Tibial nerve (tissue), 4 donors: ENCODE data around the gene SLC34A1. TPM values are rescaled to one million over a fixed set of nuclear protein-coding genes. Genes with fewer than 3 reads are reported as not detected.

Source experiments
- DNase-seq, 2 donors: peaks; one replicate each; pipeline ENCODE4 v3.0.0-alpha.2; 2019; ENCODE audit warnings: low spot score in 2 of 2
- H3K27ac ChIP-seq, 4 donors: fragments of 200-600 bp; sonication (generic) in 3 of 4; one replicate each; pipeline ENCODE4 v1.5.1; 2017 to 2019; ENCODE audit warnings: mild to moderate bottlenecking in 1 of 4
- H3K27me3 ChIP-seq, 2 donors: fragments of 200-600 bp; sonication (generic) in 1 of 2; one replicate each; pipeline versions ENCODE4 v1.5.1 to v1.6.0; 2017 to 2019
- H3K36me3 ChIP-seq, 3 donors: fragments of 200-600 bp; sonication (generic); one replicate each; pipeline ENCODE4 v1.5.1; 2018 to 2019
- H3K4me1 ChIP-seq, 4 donors: fragments of 200-600 bp; sonication (generic) in 3 of 4; one replicate each; pipeline ENCODE4 v1.5.1; 2017 to 2019
- H3K4me3 ChIP-seq, 4 donors: fragments of 200-600 bp; sonication (generic) in 3 of 4; one replicate each; pipeline ENCODE4 v1.5.1; 2017 to 2019; ENCODE audit warnings: mild to moderate bottlenecking in 1 of 4, moderate library complexity in 1 of 4
- H3K9me3 ChIP-seq, 4 donors: fragments of 200-600 bp; sonication (generic) in 3 of 4; one replicate each; pipeline ENCODE4 v1.5.1; 2017 to 2019
- EP300 ChIP-seq, 2 donors: sonication (generic); formaldehyde crosslinking; IDR thresholded peaks; one replicate each; pipeline ENCODE4 v1.6.1; 2017; ENCODE audit warnings: antibody characterized with exemption in 2 of 2, mild to moderate bottlenecking in 1 of 2
- POLR2A ChIP-seq, 2 donors: fragments of 450-650 bp; IDR thresholded peaks; one replicate each; pipeline ENCODE4 v1.6.1; 2017; ENCODE audit warnings: antibody characterized with exemption in 2 of 2, mild to moderate bottlenecking in 2 of 2, moderate library complexity in 2 of 2
- WGBS, 2 donors: methylation state at CpG; one replicate each; pipeline ENCODE4 v1.1.5; 2018; 5-methylcytosine and 5-hydroxymethylcytosine counted together
- total RNA-seq, 4 donors: library from RNA; depleted of rRNA; stranded (reverse); fragments of >200 nt; gene quantifications; one replicate each; pipeline ENCODE4 v1.1.0, GENCODE V29; 2016
- TF ChIP-seq, protein P1 (sequence below), 5 experiments: fragments of 200-600 bp in 3 of 5; fragments of 450-650 bp in 2 of 5; sonication (generic) in 3 of 5; IDR thresholded peaks; one replicate each; pipeline ENCODE4 v1.5.1; 2016 to 2019; ENCODE audit warnings: antibody characterized with exemption in 5 of 5, mild to moderate bottlenecking in 3 of 5, moderate library complexity in 2 of 5

Gene SLC34A1
- total RNA-seq, 4 donors from 2014 or later = not detected

DNA sequence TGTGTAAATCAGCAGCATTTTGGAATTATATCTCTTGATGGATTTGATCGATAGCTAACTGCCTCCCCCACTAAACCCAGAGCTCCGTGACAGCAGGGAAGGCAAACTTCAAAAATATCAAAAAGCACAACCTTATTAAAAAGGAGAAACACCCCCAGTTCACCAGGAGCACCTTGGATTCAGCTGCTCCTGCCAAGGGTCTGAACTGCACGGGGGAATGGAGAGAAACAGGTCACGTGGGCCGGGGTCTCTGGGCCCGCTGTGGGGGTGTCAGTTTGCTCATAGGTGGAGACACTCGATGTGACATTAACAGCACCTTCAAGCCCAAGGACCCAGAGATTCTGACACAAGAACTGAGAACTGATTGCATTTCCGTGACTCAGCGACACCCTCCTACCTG lies 1.1 kb upstream of the SLC34A1 start:
- DNase-seq = no peak
- TF ChIP-seq, protein P1, sequence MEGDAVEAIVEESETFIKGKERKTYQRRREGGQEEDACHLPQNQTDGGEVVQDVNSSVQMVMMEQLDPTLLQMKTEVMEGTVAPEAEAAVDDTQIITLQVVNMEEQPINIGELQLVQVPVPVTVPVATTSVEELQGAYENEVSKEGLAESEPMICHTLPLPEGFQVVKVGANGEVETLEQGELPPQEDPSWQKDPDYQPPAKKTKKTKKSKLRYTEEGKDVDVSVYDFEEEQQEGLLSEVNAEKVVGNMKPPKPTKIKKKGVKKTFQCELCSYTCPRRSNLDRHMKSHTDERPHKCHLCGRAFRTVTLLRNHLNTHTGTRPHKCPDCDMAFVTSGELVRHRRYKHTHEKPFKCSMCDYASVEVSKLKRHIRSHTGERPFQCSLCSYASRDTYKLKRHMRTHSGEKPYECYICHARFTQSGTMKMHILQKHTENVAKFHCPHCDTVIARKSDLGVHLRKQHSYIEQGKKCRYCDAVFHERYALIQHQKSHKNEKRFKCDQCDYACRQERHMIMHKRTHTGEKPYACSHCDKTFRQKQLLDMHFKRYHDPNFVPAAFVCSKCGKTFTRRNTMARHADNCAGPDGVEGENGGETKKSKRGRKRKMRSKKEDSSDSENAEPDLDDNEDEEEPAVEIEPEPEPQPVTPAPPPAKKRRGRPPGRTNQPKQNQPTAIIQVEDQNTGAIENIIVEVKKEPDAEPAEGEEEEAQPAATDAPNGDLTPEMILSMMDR (IDR thresholded peaks at IDR 0.05) = no peak
- TF ChIP-seq POLR2A (IDR thresholded peaks at IDR 0.05) (no peak), EP300 (IDR thresholded peaks at IDR 0.05) (no peak)
- Histone ChIP-seq H3K27me3 (peaks cover 0 to 29% of the 10 kb centered on the region in 2 donors), H3K27ac (no peak overlapping the region), H3K4me1 (no peaks in the 10 kb centered on the region), H3K9me3 (no peaks in the 10 kb centered on the region), H3K4me3 (no peak overlapping the region), H3K36me3 (no peaks in the 10 kb centered on the region)
- WGBS, 2 donors = 86 to 89% methylated on average over 9 of the region's 9 CpGs

DNA sequence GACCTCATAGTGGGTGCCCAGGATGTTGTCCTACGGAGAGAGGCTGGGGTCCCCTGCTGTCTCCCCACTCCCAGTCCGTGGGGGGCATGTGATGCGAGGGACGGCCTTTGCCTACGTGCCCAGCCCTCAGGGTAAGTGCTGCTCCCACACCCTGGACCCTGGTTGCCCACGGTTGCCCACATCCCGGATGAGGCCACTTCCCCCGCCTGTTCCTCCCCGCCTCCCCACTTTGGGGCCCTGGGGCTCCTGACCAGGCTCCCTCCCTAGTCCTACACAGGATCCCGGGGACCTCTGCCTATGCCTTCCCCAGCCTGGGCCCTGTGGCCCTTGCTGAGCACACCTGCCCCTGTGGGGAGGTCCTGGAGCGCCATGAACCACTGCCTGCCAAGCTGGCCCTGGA lies 1.5 kb downstream of the SLC34A1 start:
- H3K4me1 ChIP-seq = peaks cover 0 to 17% (median 0%) of the 10 kb centered on the region in 4 donors
- WGBS, 2 donors = 69 to 70% methylated on average over 11 of the region's 11 CpGs
- H3K27me3 ChIP-seq = peaks cover 0 to 41% of the 10 kb centered on the region in 2 donors
- no peak overlapping the region for H3K27ac ChIP-seq
- H3K4me3 ChIP-seq = no peak overlapping the region
- no peaks in the 10 kb centered on the region for H3K36me3 ChIP-seq
- DNase-seq = no peak
- H3K9me3 ChIP-seq = no peaks in the 10 kb centered on the region
- TF ChIP-seq EP300 (IDR thresholded peaks at IDR 0.05) (no peak), POLR2A (IDR thresholded peaks at IDR 0.05) (no peak)
- TF ChIP-seq, protein P1 (IDR thresholded peaks at IDR 0.05) = no peak

DNA sequence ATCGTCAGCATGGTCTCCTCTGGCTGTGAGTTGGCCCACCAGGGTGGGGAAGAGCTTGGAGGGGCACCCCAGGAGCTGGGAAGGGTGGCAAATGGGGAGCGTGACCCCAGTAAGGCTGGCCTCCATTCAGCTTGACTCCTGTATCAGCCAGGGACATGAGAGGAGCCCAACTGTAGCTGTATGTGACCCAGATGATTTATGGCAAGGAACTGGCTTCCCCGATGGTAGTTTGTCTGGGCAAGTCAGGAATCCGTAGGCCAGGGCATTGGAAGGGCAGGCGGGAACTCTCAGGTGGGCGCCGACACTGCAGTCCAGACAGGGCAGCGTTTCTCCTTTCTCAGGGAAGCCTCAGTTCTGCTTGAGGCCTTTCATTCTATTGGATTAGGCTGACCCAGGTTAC lies 2.3 kb downstream of the SLC34A1 start:
- Histone ChIP-seq H3K9me3 (no peaks in the 10 kb centered on the region), H3K27ac (no peak overlapping the region), H3K4me1 (peaks cover 0 to 18% (median 0%) of the 10 kb centered on the region in 4 donors), H3K36me3 (no peaks in the 10 kb centered on the region), H3K27me3 (peaks cover 0 to 34% of the 10 kb centered on the region in 2 donors), H3K4me3 (no peak overlapping the region)
- DNase-seq = no peak
- TF ChIP-seq POLR2A (IDR thresholded peaks at IDR 0.05) = no peak
- TF ChIP-seq, protein P1 (IDR thresholded peaks at IDR 0.05) = no peak
- TF ChIP-seq EP300 (IDR thresholded peaks at IDR 0.05) = no peak
- WGBS, 2 donors = 81 to 84% methylated on average over 6 to 7 of the region's 8 CpGs

DNA sequence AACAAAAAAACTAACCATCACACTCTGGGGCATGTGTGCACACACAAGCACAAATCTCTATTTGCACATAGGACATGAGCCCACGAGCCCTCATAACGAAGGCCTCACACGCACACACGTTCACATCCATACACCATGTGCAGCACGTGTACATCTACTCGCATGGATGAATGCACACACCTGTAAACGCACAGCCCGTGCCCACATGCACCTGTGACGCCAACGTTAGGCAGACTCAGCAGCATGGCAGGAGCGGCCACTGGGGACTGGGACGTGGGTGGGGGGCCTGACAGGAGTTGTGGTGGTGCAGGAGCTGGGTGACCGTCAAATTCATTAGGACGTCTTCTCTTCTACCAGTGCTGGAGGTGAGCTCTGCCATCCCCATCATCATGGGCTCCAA lies 3.2 kb downstream of the SLC34A1 start:
- no peaks in the 10 kb centered on the region for H3K36me3 ChIP-seq
- peaks cover 0 to 18% (median 0%) of the 10 kb centered on the region in 4 donors for H3K4me1 ChIP-seq
- H3K27ac ChIP-seq = no peak overlapping the region
- H3K9me3 ChIP-seq = no peaks in the 10 kb centered on the region
- H3K27me3 ChIP-seq = peaks cover 0 to 25% of the 10 kb centered on the region in 2 donors
- H3K4me3 ChIP-seq = no peak overlapping the region
- WGBS, 2 donors = 81 to 83% methylated on average over 14 of the region's 14 CpGs
- DNase-seq = no peak
- TF ChIP-seq EP300 (IDR thresholded peaks at IDR 0.05) (no peak), POLR2A (IDR thresholded peaks at IDR 0.05) (no peak)
- TF ChIP-seq, protein P1 (IDR thresholded peaks at IDR 0.05) = no peak

DNA sequence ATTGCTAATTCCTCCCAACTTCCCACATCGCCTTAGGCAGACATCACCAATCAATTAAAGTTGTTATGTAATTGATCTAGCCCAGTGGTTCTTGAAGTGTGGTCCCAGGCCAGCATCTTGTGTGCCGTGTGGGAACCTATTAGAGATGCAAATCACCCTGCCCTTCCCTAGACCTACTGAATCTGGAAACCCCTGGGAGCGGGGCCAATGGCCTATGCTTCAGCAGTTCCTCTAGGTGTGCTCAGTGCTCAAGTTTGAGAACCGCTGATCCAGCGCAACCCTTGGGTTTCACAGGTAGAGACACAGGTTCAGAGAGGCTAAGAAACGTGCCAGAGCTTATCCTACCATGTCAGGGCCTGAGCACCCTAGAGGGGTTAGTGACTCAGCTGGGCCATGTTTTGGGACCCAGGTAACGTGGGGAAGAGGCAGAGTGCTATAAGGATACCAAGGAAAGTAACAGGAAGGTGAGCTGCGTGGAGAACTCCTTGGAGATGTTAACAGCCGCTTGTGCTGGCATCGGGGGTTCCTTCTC lies 4.4 kb downstream of the SLC34A1 start:
- no peaks in the 10 kb centered on the region for H3K9me3 ChIP-seq
- peaks cover 0 to 18% (median 0%) of the 10 kb centered on the region in 4 donors for H3K4me1 ChIP-seq
- no peak overlapping the region for H3K4me3 ChIP-seq
- peaks cover 0 to 25% of the 10 kb centered on the region in 2 donors for H3K27me3 ChIP-seq
- no peak for DNase-seq
- whole genome bisulfite sequencing, 2 donors = 86% methylated on average over 10 of the region's 10 CpGs
- H3K36me3 ChIP-seq = no peaks in the 10 kb centered on the region
- H3K27ac ChIP-seq = no peak overlapping the region
- TF ChIP-seq, protein P1 (IDR thresholded peaks at IDR 0.05) = no peak
- TF ChIP-seq POLR2A (IDR thresholded peaks at IDR 0.05) = no peak
- TF ChIP-seq EP300 (IDR thresholded peaks at IDR 0.05) = no peak
